Measurements from ENCODE around the gene KLC1. TPM values are rescaled to one million over a fixed set of nuclear protein-coding genes. Genes with fewer than 3 reads are reported as not detected.

Gene KLC1
- total and polyA plus RNA-seq, 2 of the 13 experiments (the other 11 are each of a cell fraction or from before 2014, with no cell fraction given), result 53.2 to 63.5 TPM

GRCh38 chr14:103716091-103716801 lies 87.2 kb downstream of the KLC1 start (continued):
- peak; percentile 11; the same call in 1 of the 2 replicates for TF ChIP-seq ZFP91 (CRISPR knock-in tag; IDR thresholded peaks at IDR 0.05; ENCODE audit: borderline replicate concordance)
- TF ChIP-seq ZNF501 (CRISPR knock-in tag; IDR thresholded peaks at IDR 0.05), result peak; percentile 37; the same call in 1 of the 2 replicates
- no peak for TF ChIP-seq SSRP1 (CRISPR knock-in tag; IDR thresholded peaks at IDR 0.05)
- 0 out of 2 replicates have a peak, but pooled peaks have one; percentile 46 for TF ChIP-seq HDAC1 (CRISPR knock-in tag; IDR thresholded peaks at IDR 0.05)
- TF ChIP-seq MXD1 (CRISPR knock-in tag; IDR thresholded peaks at IDR 0.05), result peak; percentile 35; the same call in 1 of the 2 replicates
- no peak for TF ChIP-seq ZNF552 (CRISPR knock-in tag; IDR thresholded peaks at IDR 0.05; ENCODE audit: borderline replicate concordance)
- TF ChIP-seq HOXA9 (CRISPR knock-in tag; IDR thresholded peaks at IDR 0.05; ENCODE audit: borderline replicate concordance), result 0 out of 2 replicates have a peak, but pooled peaks have one; percentile 11
- peak; percentile 46 for TF ChIP-seq AGO2 (optimal IDR thresholded peaks at IDR 0.05; ENCODE audit: low read depth, low read length)
- TF ChIP-seq ISL2 (CRISPR knock-in tag; IDR thresholded peaks at IDR 0.05), result no peak
- TF ChIP-seq STAT6 (CRISPR knock-in tag; IDR thresholded peaks at IDR 0.05; ENCODE audit: borderline replicate concordance), result no peak
- 0 out of 2 replicates have a peak, but pooled peaks have one; percentile 38 for TF ChIP-seq SRY (CRISPR knock-in tag; IDR thresholded peaks at IDR 0.05)
- 0 out of 2 replicates have a peak, but pooled peaks have one; percentile 16 for TF ChIP-seq MEIS1 (CRISPR knock-in tag; IDR thresholded peaks at IDR 0.05; ENCODE audit: borderline replicate concordance)
- TF ChIP-seq MTERF4 (CRISPR knock-in tag; IDR thresholded peaks at IDR 0.05), result 0 out of 2 replicates have a peak, but pooled peaks have one; percentile 50
- no peak for TF ChIP-seq FOXP4 (CRISPR knock-in tag; IDR thresholded peaks at IDR 0.05)
- TF ChIP-seq ZNF768 (CRISPR knock-in tag; IDR thresholded peaks at IDR 0.05), result 0 out of 2 replicates have a peak, but pooled peaks have one; percentile 10

Measured in HepG2 (cell line).